ENCODE results near the gene PPIL1. TPM values are rescaled to one million over a fixed set of nuclear protein-coding genes. Genes with fewer than 3 reads are reported as not detected.

PPIL1 gene
- total RNA-seq, 1 donor from 2014 or later, result 36.6 TPM

DNA sequence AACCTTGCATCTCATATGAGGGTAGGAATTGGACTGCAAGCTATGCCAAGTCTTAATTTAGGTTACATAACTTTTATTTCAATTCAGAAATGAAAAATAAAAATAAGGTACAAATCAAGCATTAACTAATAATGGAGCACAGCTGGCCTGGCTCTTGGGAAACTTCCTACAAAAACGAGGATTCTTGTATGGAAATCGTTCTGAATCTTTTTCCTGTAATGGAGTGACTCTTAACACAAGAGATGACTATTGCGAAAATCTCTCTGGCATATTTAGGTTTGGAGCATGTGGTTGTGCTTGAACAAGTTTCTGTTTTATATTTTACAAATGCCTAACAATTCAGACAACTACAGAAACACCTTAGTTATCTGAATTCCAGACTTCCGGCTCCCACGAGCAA, 45.9 kb upstream of the PPIL1 start:
- H2AFZ ChIP-seq (ENCODE audit: low read depth, low read length), result no peak overlapping the region
- Mint-ChIP-seq H3K4me3 (ENCODE audit: unreplicated experiment) (no peak overlapping the region), H3K36me3 (ENCODE audit: low read depth, unreplicated experiment) (peaks cover 12% of the 10 kb centered on the region), H3K9me3 (ENCODE audit: unreplicated experiment) (no peaks in the 10 kb centered on the region), H3K4me1 (ENCODE audit: low read depth, unreplicated experiment) (peaks cover 37% of the 10 kb centered on the region), H3K27me3 (ENCODE audit: low read depth, unreplicated experiment) (no peaks in the 10 kb centered on the region), H3K27ac (ENCODE audit: unreplicated experiment) (no peak overlapping the region)
- H3K27me3 ChIP-seq (ENCODE audit: insufficient read depth, low read length), result no peaks in the 10 kb centered on the region
- peaks cover 17% of the 10 kb centered on the region for H3K36me3 ChIP-seq (ENCODE audit: insufficient read depth, low read length)
- TF ChIP-seq, protein P1, sequence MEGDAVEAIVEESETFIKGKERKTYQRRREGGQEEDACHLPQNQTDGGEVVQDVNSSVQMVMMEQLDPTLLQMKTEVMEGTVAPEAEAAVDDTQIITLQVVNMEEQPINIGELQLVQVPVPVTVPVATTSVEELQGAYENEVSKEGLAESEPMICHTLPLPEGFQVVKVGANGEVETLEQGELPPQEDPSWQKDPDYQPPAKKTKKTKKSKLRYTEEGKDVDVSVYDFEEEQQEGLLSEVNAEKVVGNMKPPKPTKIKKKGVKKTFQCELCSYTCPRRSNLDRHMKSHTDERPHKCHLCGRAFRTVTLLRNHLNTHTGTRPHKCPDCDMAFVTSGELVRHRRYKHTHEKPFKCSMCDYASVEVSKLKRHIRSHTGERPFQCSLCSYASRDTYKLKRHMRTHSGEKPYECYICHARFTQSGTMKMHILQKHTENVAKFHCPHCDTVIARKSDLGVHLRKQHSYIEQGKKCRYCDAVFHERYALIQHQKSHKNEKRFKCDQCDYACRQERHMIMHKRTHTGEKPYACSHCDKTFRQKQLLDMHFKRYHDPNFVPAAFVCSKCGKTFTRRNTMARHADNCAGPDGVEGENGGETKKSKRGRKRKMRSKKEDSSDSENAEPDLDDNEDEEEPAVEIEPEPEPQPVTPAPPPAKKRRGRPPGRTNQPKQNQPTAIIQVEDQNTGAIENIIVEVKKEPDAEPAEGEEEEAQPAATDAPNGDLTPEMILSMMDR (IDR thresholded peaks at IDR 0.05; ENCODE audit: insufficient read depth, low read depth, low read length), result no peak
- no peak for TF ChIP-seq EZH2 (IDR thresholded peaks at IDR 0.05; ENCODE audit: insufficient read depth, low read length)
- H3K4me3 ChIP-seq (ENCODE audit: insufficient read depth, low read depth, low read length), result no peak overlapping the region
- H3K79me2 ChIP-seq (ENCODE audit: insufficient read depth, low read length), result no peaks in the 10 kb centered on the region
- FAIRE-seq, result no peak
- no peaks in the 10 kb centered on the region for H3K9me3 ChIP-seq (ENCODE audit: insufficient read depth, low read depth, low read length)
- peaks cover 7% of the 10 kb centered on the region for H3K4me1 ChIP-seq (ENCODE audit: insufficient read depth, low read length)
- no peak overlapping the region for H3K9ac ChIP-seq (ENCODE audit: low read length)
- peaks cover 7% of the 10 kb centered on the region for H4K20me1 ChIP-seq (ENCODE audit: insufficient read depth, low read length)
- H3K4me2 ChIP-seq (ENCODE audit: low read length), result no peak overlapping the region
- no peak for DNase-seq (ENCODE audit: low read depth)
- no peak overlapping the region for H3K27ac ChIP-seq (ENCODE audit: low read depth, low read length)

DNA sequence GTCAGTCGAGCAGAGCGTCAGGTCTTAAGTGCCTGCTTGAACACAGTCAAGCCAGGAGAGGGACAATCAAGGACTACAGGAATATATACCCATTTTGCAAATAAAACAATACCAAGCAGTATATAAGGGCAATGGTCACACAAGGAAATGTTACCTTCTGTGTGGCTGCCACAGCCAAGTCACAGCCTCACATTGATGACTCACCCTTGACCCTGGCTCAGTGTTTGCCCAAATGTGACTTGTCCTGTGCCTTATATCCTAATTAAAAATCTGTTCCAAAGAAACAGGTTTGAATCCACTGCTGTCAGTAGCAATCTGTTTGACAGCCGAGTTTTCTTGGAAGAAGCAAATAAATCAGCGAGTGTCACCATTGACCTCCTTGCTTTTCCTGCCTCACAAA, 45.4 kb upstream of the PPIL1 start:
- H3K4me3 Mint-ChIP-seq (ENCODE audit: unreplicated experiment), result no peak overlapping the region
- no peaks in the 10 kb centered on the region for H3K27me3 ChIP-seq (ENCODE audit: insufficient read depth, low read length)
- H3K79me2 ChIP-seq (ENCODE audit: insufficient read depth, low read length), result no peaks in the 10 kb centered on the region
- peaks cover 15% of the 10 kb centered on the region for H3K36me3 Mint-ChIP-seq (ENCODE audit: low read depth, unreplicated experiment)
- FAIRE-seq, result no peak
- TF ChIP-seq EZH2 (IDR thresholded peaks at IDR 0.05; ENCODE audit: insufficient read depth, low read length), result no peak
- TF ChIP-seq, protein P1 (IDR thresholded peaks at IDR 0.05; ENCODE audit: insufficient read depth, low read depth, low read length), result no peak
- no peak overlapping the region for H3K27ac Mint-ChIP-seq (ENCODE audit: unreplicated experiment)
- no peaks in the 10 kb centered on the region for H3K9me3 Mint-ChIP-seq (ENCODE audit: unreplicated experiment)
- H3K27ac ChIP-seq (ENCODE audit: low read depth, low read length), result no peak overlapping the region
- no peak overlapping the region for H3K4me2 ChIP-seq (ENCODE audit: low read length)
- no peaks in the 10 kb centered on the region for H3K9me3 ChIP-seq (ENCODE audit: insufficient read depth, low read depth, low read length)
- H3K27me3 Mint-ChIP-seq (ENCODE audit: low read depth, unreplicated experiment), result no peaks in the 10 kb centered on the region
- no peak overlapping the region for H3K4me3 ChIP-seq (ENCODE audit: insufficient read depth, low read depth, low read length)
- peaks cover 35% of the 10 kb centered on the region for H3K4me1 Mint-ChIP-seq (ENCODE audit: low read depth, unreplicated experiment)
- H3K4me1 ChIP-seq (ENCODE audit: insufficient read depth, low read length), result peaks cover 7% of the 10 kb centered on the region
- H4K20me1 ChIP-seq (ENCODE audit: insufficient read depth, low read length), result peaks cover 11% of the 10 kb centered on the region
- H2AFZ ChIP-seq (ENCODE audit: low read depth, low read length), result no peak overlapping the region
- no peak for DNase-seq (ENCODE audit: low read depth)
- peaks cover 12% of the 10 kb centered on the region for H3K36me3 ChIP-seq (ENCODE audit: insufficient read depth, low read length)
- H3K9ac ChIP-seq (ENCODE audit: low read length), result no peak overlapping the region

DNA sequence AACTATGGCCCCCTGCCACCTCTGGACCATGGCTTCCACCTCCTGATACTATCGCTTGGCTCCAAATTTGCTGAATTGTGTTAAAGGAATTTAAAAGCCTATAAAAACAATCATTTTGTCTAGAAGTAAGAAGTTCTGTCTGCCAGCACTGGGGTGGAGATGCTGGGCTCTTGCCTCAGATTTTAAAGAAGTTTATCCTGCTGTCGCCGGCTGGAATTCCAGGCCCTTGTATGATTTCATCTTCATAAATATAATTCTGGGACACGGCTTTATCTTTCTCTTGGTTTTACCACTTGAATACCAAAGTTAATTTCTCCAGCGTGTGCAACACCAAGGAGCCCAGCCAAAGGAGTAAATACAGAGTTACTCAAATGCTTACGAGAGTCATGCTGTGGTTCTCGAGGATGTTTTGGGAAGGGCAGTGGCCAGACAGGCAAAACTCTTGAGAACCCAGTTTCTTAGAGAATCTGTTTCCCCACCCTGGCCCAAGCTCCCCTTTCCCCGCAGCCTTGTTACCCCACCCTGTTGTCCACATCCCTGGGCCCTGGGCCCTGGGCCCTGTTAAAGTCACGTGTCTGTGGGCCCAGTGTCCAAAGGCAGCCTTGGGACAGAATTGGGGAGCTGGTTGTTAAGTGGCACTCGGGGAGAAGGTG, 43.1 kb upstream of the PPIL1 start:
- H3K27ac Mint-ChIP-seq (ENCODE audit: unreplicated experiment), result peak overlapping the region; percentile 58
- H3K4me3 ChIP-seq (ENCODE audit: insufficient read depth, low read depth, low read length), result no peak overlapping the region
- H3K36me3 ChIP-seq (ENCODE audit: insufficient read depth, low read length), result peaks cover 10% of the 10 kb centered on the region
- no peak overlapping the region for H3K4me2 ChIP-seq (ENCODE audit: low read length)
- H3K9ac ChIP-seq (ENCODE audit: low read length), result no peak overlapping the region
- H3K9me3 ChIP-seq (ENCODE audit: insufficient read depth, low read depth, low read length), result no peaks in the 10 kb centered on the region
- H3K27ac ChIP-seq (ENCODE audit: low read depth, low read length), result no peak overlapping the region
- no peak overlapping the region for H3K4me3 Mint-ChIP-seq (ENCODE audit: unreplicated experiment)
- H3K36me3 Mint-ChIP-seq (ENCODE audit: low read depth, unreplicated experiment), result peaks cover 18% of the 10 kb centered on the region
- DNase-seq (ENCODE audit: low read depth) (peak; percentile 71), FAIRE-seq (no peak)
- no peaks in the 10 kb centered on the region for H3K79me2 ChIP-seq (ENCODE audit: insufficient read depth, low read length)
- H3K4me1 ChIP-seq (ENCODE audit: insufficient read depth, low read length), result peaks cover 14% of the 10 kb centered on the region
- TF ChIP-seq, protein P1 (IDR thresholded peaks at IDR 0.05; ENCODE audit: insufficient read depth, low read depth, low read length), result no peak
- TF ChIP-seq EZH2 (IDR thresholded peaks at IDR 0.05; ENCODE audit: insufficient read depth, low read length), result no peak
- H2AFZ ChIP-seq (ENCODE audit: low read depth, low read length), result no peak overlapping the region
- no peaks in the 10 kb centered on the region for H3K9me3 Mint-ChIP-seq (ENCODE audit: unreplicated experiment)
- H4K20me1 ChIP-seq (ENCODE audit: insufficient read depth, low read length), result peaks cover 32% of the 10 kb centered on the region
- peaks cover 42% of the 10 kb centered on the region for H3K4me1 Mint-ChIP-seq (ENCODE audit: low read depth, unreplicated experiment)
- no peaks in the 10 kb centered on the region for H3K27me3 Mint-ChIP-seq (ENCODE audit: low read depth, unreplicated experiment)
- H3K27me3 ChIP-seq (ENCODE audit: insufficient read depth, low read length), result no peaks in the 10 kb centered on the region
